ENCODE measurements around the gene TNFRSF13B.
"Not testable (repeated sequence)": the region's sequence is repeated elsewhere in the genome, so short reads cannot be mapped to it uniquely, and the experiment has no call there.

Gene TNFRSF13B

DNA sequence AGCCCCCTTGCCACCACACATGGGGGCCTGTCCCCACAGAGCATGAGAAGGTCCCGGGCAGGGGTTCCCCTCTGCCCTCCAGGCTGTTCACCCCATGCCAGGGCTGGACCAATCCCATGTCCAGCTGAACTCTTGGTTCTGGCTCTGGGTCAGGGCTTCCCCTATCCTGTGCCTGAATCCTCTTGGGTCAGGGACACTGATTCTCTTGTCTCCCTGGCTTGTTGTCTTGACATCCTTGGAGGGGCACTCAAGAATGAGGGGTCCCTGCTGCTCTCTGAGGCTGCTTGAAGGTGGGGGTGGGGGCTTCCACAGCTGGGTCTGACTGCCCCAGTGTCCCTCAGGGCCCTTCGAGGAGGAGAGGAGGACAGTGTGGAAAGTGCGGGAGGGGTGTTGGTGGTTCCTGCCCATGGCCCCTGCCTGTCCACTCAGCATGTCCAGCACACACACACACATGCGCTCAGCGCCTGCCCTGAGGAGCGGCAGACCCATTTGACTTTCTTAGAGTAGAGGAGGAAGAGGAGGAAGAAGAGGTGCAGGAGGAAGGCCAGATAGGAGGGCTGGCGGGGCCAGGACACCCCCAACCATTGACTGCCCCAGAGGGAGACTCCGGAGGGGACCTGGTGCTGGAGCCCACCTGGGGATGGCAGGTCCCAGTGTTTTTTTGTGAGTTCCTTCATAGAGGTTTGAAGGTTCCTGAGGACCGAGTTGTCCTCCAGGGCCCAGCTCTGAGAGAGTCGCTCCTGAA is 47.0 kb downstream of the TNFRSF13B start:
- DNase-seq: no peak

DNA sequence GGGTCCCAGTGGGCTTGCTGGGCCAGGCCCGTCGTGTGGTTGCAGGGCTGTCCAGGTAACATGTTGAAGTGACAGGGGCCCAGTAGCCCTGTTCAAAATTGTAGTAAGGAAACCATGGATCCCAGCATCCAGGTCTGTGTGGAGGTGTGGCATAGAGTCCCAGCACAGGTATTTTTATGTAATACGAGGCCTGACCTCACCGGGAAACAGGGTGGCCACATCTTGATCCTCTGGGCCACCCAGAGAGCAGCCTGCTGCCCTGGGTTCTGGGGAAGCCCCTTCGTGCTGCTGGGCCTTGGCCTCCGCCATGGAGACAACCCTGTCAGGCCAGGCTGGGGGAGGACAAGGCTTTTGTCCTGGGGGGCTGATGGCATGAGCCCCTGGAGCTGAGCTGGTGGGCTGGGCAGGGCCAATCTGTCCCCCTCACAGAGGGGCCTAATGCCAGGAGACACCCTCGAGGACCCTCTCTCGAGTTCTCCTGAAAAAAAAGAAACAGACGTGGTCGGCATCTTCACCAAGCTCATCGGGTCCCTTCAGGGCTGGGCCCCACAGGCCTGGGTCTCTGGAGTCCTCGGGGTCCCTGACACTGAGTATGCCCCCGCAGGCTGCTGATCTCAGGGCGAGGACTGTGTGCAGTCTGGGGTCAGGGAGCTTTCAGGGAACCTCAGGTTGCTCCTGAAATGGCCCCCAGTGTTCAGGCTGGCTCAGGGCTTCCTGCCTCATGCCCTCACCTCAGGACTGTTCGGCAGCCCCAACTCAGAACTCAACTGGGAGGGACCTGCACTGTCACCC is 47.8 kb downstream of the TNFRSF13B start:
- DNase-seq: no peak

DNA sequence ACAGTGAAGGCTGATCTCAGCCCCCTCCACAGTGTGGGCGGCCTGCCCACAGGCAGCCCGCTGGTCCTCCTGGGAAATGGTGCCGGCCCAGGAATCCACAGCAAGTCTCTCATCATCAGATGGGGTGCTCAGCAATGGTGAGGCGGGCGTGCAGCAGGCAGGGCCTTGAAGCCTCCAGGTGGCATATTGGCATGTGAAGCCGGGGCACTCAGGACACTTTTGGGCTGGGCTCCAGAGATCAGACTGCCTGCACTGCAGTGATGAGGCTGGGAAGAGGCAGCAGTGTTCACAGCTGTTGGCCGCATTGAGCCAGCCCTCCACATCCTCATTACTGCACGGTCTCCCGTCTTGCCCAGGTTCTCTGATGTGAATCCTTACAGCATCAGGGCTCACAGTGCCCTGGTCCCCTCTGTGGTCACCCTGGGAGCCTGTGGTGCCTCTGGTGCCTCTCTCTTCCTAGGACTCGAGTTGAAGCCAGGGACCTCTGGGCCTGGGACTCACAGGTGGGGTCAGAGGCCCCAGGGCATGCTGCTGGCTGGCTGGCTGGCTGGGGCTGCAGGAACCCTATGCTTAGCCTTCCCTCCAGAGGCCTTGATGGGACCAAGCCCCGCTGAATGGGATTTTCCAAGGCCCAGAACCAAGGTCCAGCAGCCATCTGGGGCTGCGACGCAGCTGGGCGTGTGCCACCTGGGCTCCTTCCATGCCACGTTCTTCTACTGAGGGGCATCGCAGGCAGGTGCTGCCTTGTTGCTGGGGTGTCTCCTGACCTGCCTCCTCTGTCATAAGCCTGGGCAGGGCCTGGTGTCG is 48.6 kb downstream of the TNFRSF13B start:
- DNase-seq: no peak

DNA sequence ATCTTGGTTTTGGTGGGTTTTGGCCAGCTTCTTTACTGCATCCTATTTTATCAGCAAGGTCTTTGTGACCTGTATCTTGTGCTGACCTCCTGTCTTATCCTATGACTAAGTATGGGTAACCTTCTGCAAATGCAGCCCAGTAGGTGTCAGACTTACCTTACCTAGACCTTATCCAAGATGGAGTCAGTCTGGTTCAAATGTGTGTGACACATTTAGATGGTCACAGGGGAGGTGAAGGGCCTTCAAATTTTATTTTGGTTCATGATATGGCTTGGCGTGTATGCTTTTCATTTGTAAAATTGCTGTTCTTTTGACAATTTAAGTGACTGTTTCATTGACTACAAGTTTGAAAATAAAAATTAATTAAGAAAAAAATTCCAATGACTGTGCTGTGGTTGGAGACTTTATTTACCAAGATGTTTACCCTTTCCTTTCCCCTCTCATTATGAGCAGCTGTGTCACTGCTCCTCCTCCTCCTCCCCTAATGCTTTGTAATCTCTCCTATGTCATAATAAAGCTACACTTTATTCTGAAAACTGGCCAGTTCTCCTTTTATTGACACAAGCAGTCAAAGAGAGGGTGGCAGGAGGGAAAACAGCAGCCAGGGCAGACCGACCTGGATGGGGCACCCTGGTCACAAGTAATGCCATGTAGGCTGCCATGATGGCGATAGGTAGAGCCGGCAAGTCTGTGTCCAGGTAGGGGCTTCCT is 49.4 kb downstream of the TNFRSF13B start:
- peak in 1 of 2 donors; percentile 31 for DNase-seq

DNA sequence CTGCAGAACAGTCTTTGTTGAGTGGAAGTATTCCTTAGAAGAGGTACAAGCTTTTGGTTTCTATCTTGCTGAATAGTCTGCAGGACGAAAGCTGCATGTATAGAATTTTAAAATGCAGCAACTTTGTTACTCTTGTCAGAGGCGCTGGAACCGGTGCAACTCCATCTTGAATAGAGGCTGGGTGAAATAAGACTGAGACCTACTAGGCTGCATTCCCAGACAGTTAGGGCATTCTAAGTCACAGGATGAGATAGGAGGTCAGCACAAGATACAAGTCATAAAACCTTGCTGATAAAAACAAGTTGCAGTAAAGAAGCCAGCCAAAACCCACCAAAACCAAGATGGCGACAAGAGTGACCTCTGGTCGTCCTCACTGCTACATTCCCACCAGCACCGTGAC is 50.5 kb downstream of the TNFRSF13B start:
- DNase-seq: not testable (repeated sequence)

DNA sequence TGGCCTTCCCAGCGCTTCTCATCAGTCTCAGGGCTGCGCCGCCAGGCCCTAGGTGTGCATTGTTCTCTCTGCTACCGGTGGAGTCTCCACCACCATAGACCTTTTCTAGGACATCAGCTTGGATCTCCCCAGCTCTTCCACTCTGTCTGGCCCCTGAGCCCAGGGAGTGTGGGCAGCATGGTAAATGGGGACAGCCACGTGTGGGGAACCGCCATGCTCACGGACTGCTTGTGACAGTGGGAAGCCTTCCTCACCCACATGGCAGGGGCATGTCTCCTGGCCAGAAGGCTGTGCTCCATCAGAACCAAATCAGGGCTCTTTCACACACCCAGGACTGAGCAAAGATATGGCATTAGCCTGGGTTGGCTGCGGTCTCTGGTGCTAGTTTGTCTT is 51.3 kb downstream of the TNFRSF13B start:
- DNase-seq: no peak

DNA sequence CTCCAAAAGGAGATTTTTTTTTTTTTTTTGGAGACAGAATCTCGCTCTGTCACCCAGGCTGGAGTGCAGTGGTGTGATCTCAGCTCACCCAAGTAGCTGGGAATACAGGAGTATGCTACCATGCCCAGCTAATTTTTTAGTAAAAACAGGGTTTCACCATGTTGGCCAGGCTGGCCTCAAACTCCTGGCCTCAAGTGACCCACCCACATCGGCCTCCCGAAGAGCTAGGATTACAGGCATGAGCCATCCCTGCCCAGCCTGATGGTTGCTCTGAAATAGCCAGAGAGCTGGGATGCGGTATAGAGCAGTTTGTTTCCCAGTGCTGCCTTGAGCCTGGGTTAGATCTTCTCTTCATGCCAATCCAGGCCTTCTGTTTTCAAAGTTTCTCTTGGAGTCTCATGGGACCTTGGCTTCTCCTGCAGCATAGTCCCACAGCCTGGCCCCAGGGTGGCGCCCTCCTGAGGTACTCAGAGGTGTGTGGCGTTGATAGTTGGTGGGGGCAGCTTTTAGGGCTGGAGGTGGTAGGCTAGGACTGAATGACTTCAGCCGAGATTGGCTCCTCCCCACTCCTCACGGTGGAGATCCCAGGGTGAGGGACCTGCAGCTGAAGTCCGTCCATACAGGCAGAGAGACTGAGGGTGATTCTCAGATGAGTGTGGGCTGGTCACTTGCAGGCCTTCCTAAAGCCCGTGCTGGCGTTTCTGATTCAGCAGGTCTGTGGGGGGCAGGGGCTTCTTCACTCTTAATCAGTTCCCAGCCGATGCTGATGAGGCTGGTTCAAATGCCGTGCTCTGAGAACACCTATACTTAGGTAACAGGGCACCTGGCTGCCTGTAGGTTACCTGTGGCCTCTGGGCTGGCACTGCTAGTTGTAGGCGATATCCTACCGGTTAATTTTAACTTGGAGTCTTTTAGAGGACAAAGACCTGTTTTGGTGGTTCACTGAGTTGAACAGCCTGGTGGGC is 52.0 kb downstream of the TNFRSF13B start:
- no peak for DNase-seq

DNA sequence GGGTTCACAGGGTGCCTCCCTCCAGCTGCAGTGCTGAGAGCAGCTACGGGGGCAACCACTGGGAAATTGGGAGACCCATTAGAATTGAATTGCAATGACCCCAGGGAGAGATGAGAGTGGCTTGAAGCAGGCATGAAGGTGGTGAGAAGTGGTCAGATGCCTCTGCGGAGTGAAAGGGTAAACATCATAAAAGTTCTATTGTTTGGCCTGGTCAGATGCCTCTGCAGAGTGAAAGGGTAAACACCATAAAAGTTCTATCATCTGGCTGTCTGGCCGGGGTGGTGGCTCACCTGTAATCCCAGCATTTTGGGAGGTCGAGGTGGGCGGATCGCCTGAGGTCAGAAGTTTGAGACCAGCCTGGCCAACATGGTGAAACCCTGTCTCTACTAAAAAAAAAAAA is 53.5 kb downstream of the TNFRSF13B start:
- DNase-seq: no peak

DNA sequence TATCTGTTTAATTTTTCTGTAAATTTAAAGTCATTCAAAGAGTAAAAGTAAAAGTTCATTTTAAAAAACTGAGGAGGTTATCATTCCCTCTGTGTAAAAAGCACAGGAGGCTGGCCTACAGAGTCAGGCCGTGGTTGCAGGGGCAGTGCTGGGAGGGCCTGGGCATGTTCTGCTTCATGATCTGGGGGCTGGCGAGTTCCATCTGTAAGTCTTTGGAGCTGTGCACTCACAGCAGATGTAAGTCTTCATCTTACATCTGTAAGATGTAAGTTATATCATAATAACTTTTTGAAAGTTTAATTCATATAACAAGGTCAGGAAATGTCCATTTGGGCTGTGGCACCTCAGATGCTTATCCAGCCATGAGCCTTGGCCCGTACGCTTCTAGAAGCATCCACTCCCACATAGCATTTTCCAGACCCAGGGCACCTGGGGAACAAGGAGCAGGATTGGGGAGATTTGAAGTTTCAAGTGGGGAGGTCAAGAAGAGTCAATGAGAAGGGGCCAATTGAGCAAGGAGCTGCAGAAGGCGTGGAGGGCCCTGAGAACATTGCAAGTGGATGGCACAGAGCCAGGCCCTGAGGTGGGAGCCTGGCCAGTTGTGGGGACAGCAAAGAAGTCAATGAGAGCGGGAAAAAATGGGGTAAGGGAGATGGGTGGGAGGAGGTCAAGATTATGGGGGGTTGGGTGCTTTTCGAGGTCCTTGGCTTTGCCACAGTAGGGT is 54.1 kb downstream of the TNFRSF13B start:
- DNase-seq: no peak

DNA sequence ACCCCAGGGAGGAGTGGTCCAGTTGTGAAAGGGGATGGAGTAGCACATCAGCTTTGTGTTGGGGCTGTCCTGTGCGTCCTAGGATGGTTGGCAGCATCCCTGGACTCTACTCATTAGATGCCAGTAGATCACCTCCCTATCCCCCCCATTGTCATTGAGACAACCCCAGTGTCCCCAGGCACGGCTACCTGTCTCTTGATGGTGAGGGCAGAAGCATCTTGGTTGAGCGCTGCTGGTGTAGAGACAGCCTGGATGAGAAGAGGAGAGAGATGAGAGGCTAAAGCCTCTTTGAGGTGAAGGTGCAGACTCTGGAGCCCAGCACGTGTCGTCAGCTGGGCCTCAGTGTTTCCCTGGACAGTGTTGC is 55.4 kb downstream of the TNFRSF13B start:
- no peak for DNase-seq

DNA sequence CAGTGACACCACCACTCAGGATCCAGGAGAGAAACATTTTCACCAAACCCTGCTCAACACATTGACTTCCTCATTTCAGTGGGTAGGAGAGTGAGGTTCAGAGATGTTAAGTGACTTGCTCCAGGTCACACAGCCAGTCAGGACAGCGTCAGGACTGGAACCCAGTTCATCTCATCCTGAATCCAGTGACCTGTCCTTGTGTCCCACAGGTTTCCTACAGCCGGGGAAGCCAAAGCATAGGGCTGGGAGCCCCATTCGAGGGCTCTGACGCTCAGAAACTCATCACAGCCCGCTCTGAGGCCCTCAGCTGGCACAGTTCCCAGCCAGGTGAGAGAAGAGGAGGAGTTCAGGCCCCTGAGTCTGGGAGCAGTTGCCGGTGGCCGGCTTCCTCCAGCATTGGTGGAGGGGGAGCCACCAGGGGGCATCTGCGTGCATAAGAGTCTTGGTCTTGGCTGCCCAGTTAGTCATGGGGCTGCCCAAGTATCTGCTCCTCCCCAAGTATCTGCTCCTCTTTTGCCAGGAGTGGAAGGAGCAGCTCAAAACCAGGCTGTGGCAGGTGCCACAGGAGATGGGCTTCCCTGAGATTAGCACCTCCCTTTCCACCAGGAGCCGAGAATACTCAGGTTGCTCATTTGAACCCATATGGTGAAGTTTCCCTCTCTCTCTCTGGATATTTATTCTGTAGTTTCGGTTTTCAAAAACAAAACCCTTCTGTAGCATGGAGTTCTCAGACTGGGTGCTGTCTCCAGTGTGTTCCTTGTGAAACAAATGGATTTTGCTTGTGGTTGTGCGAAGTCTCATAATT is 56.0 kb downstream of the TNFRSF13B start:
- peak; percentile 18 to 22 for DNase-seq

DNA sequence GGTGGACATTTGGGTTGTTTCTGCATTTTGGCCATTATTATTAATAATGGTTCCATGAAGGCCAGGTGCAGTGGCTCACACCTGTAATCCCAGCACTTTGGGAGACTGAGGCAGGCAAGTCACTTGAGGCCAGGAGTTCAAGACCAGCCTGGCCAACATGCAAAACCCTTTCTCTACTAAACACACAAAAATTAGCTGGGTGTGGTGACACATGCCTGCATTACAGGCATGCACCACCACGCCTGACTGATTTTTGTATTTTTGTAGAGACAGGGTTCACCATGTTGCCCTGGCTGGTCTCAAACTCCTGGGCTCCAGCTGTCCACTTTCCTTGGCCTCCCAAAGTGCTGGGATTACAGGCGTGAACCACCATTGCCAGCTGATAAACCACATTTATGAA is 58.5 kb downstream of the TNFRSF13B start:
- DNase-seq: no peak

DNA sequence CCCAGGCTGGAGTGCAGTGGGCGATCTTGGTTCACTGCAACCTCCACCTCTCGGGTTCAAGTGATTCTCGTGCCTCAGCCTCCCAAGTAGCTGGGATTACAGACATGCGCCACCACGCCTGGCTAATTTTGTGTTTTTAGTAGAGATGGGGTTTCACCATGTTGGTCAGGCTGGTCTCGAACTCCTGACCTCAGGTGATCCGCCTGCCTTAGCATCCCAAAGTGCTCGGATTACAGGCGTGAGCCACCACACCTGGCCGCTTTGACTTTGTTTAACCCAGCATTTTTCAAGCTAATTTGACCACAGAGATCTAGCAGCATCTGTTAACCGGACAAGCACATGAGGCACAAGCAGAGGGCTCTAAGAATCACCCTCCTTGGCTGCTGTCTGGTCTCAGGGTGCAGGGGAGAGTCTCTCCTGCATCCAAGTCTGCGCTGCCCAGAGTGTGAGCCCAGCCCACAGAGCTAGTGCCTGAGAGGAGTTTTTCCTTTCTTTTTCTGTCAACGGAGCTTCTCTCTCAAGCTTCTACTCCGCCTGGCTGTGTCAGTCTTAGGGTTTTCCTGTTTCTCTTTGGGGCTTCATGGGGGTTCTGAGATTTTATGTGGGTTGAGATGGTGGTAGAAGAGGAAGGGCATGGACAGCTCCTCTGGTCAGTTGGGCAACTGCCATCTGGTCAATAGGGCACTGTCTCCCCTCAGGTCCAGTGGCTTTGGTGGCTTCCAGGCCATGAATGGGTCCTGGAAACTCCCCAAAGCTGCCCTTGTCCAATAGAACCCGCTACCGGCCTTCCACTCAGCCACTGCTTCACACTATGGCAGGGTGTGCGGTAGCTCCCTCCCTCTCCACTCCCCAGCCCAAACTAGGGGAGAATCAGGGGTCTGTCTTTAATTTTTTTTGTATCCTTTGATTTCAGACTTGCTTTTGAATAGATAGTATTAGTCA is 59.6 kb downstream of the TNFRSF13B start:
- no peak for DNase-seq

DNA sequence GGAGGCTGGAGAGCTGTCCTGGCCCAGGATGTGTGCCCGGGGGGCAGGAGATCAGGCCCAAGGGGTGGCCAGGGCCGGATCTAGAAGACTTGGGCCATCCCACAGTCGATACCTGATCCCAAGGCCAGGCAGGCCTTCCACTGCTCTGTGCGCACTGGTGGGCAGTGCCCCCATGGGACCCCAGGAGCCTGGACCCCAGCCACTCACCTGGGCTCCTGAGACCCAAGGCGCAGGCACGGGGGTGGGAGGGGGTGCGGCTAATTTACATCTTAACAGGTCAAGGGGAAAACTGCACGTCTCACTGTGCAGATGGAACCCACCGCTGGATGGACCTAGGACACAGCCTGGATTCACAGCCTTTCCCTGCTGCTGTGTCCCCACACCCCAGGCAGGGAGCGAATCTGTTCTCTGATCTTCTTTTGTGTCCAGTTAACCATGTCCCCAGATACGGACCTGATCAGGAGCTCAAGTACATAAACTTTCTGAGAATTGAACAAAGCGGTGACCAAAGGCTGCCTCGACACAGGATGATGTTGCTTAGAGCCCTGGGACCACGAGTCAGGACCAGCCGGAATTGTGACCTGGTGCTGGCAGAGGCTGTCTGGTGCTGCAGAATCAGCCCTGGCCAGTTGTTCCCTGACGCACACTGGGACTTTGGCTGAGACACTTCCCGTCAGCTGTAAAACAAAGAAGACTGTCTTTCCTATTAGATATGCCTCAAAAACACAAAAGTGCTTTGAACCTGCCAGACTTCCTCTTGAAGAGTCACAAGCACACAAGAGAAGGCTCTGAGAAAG is 60.6 kb downstream of the TNFRSF13B start:
- DNase-seq: peak in 1 of 2 donors; percentile 6

DNA sequence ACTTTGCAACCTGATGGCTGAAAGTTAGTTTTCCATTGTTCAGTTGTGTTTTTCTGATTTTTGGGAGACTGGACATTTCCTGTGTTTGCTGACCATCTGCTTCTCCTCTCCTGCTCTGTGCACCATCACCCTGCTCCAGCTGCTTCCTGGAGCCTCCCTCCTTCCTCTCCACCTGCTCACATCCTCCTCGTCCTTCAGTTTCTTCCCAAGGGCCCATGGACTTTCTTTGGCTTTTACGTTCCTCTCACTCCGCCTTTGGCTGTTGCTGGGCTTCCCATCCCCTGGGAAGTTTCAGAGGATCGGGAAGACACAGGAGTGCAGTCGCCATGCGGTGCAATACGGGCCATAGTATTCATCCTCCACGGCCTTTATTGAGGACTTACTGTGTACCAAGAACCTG is 61.6 kb downstream of the TNFRSF13B start:
- DNase-seq: no peak

DNA sequence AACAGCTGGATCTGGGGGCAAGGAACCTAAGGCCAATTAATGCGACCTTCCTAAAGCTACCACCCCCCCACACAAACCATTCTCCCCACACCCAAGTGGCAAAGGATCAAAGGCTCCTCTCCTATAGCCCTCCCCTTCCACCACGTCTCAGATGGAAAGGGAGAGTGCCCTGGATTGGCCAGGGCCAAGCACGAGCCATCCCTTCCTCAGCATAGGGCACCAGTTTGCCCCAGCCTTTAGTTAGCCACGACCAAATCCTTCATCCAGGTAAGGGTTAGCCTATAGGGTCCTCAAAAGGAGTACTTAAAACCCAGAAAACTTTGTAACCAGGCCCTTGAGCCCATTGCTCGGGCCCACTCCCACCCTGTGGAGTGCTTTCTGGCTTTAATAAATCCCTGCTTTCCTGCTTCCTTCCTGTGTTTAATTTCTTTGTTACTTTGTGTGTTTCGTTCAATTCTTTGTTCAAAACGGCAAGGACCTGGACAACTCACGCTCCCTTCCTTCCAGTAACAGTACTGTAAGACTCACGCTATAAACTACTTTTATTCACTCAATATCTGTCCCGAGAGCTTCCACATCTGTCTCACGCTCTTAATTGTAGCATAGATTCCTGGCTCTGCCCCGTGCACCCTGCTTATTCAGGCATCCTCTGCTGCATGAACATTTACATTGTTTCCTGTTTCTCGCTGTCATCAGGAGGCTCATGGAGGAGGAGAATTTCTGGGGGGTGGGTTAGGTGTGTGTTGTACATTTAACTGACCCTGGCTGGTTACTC is 62.3 kb downstream of the TNFRSF13B start:
- DNase-seq: no peak

DNA sequence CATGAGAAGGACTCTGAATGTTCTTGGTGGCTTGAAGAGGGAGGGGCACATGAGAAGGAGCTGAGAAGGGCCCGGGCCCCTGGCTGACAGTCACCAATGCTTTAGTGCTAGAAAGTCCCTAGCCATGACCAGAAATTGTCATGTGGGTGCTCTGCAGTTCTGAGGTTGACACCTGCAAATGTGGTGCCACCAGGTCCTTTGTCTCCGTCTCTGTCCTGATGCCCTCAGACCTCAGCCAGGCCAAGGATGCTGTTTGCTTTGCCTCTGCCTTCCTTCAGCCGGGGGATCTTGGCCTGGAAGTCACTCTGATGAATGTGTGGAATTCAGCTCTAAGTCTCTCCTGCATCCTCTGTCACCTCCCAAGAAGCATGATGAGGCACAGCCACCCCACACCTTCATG is 63.6 kb downstream of the TNFRSF13B start:
- no peak for DNase-seq
